ENCODE measurements around the gene SPAG4. TPM values are rescaled to one million over a fixed set of nuclear protein-coding genes. Genes with fewer than 3 reads are reported as not detected.

The SPAG4 gene
- total RNA-seq = 18.4 and 23.3 TPM in 2 replicates

GRCh38 chr20:35615667-35616464 is at the start of gene SPAG4:
SPAG4 (plus strand) TSS chr20:35615829; CDS start chr20:35616004, 175 bp downstream.

GRCh38 chr20:35664466-35665206 is 49.0 kb downstream of the SPAG4 start, which contains the start of the genes CPNE1 and RBM12:
CPNE1 (minus strand) TSS chr20:35664900; CDS start chr20:35632923, 31,977 bp downstream.
RBM12 (minus strand) TSS chr20:35664900; CDS start chr20:35655322, 9,578 bp downstream.

Other genes with a start within 250 kb of the SPAG4 start
- gene UQCC1, start 203.9 kb upstream of the SPAG4 start, total RNA-seq = 32.7 and 51.6 TPM in 2 replicates
- gene GDF5, start 177.6 kb upstream of the SPAG4 start, total RNA-seq = 19.0 and 41.3 TPM in 2 replicates
- gene CEP250, start 160.2 kb upstream of the SPAG4 start, total RNA-seq = 38.4 and 61.1 TPM in 2 replicates
- gene C20orf173, start 86.2 kb upstream of the SPAG4 start, total RNA-seq = not detected in 2 replicates
- 479 and 518 TPM in 2 replicates for gene ERGIC3, start 73.8 kb upstream of the SPAG4 start, total RNA-seq
- 103 and 159 TPM in 2 replicates for gene CPNE1, start 49.1 kb downstream of the SPAG4 start, total RNA-seq
- gene RBM12, start 49.1 kb downstream of the SPAG4 start, total RNA-seq = 39.8 and 40.2 TPM in 2 replicates
- 55.8 and 61.7 TPM in 2 replicates for gene NFS1, start 83.5 kb downstream of the SPAG4 start, total RNA-seq
- 98.0 and 100 TPM in 2 replicates for gene ROMO1, start 83.6 kb downstream of the SPAG4 start, total RNA-seq
- gene RBM39, start 126.4 kb downstream of the SPAG4 start, total RNA-seq = 237 and 252 TPM in 2 replicates
- gene PHF20, start 156.2 kb downstream of the SPAG4 start, total RNA-seq = 43.9 and 53.5 TPM in 2 replicates

All from smooth muscle cell of the pulmonary artery (primary cell).